IPS DF 6.9 (cell line): ENCODE results near the gene MYL4.

Source experiments
- DNase-seq: peaks from one replicate; pipeline ENCODE4 v3.0.0-alpha.2; 2013; ENCODE audit warnings: low read depth, low spot score
- H3K27ac ChIP-seq: one replicate; pipeline ENCODE4 v1.5.1; 2013; ENCODE audit warnings: low read length, control low read depth
- H3K27me3 ChIP-seq: 2 replicates; pipeline ENCODE4 v1.6.1; 2013; ENCODE audit warnings: mild to moderate bottlenecking, low read length; ENCODE audit not compliant: control insufficient read depth, insufficient read depth
- H3K36me3 ChIP-seq: 2 replicates; pipeline ENCODE4 v1.6.1; 2013; ENCODE audit warnings: low read length; ENCODE audit not compliant: control insufficient read depth, insufficient read depth
- H3K4me1 ChIP-seq: 2 replicates; pipeline ENCODE4 v1.6.1; 2013; ENCODE audit warnings: low read length; ENCODE audit not compliant: control insufficient read depth, insufficient read depth
- H3K4me3 ChIP-seq: 2 replicates; pipeline ENCODE4 v1.5.1; 2013; ENCODE audit warnings: mild to moderate bottlenecking, low read length
- H3K9me3 ChIP-seq: 2 replicates; pipeline ENCODE4 v1.6.1; 2013; ENCODE audit warnings: low read length, inconsistent platforms; ENCODE audit not compliant: control insufficient read depth, insufficient read depth
- WGBS: extraction: QIAGEN DNeasy Blood & Tissue Kit; methylation state at CpG from one replicate; pipeline ENCODE4 v1.1.7; 2013; ENCODE audit warnings: mixed read lengths, missing lambda C conversion rate; ENCODE audit not compliant: insufficient read length, insufficient coverage; 5-methylcytosine and 5-hydroxymethylcytosine counted together

The MYL4 gene

DNA sequence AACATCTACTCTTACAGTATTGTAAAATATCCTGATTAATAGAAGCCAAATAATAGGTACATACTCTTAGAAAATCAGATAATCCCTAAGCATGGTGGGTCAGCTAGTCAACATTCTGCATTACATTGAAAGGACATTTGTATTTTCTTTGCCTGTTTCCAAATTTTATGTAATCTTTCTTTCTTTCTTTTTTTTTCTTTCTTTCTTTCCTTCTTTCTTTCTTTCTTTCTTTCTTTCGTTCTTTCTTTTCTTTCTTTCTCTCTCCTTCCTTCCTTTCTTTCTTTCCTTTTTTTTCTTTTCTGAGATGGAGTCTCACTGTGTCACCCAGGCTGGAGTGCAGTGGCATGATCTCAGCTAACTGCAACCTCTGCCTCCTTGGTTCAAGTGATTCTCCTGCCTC is 63.3 kb downstream of the MYL4 start:
- Histone ChIP-seq H3K27ac (no peak overlapping the region), H3K9me3 (no peaks in the 10 kb centered on the region; the same call in 1 of the 2 replicates), H3K27me3 (no peaks in the 10 kb centered on the region), H3K36me3 (no peaks in the 10 kb centered on the region), H3K4me3 (no peak overlapping the region), H3K4me1 (peaks cover 5% of the 10 kb centered on the region; the same call in 1 of the 2 replicates)
- DNase-seq: no peak
- WGBS: no CpG with 5 or more reads among the region's 1 CpG

DNA sequence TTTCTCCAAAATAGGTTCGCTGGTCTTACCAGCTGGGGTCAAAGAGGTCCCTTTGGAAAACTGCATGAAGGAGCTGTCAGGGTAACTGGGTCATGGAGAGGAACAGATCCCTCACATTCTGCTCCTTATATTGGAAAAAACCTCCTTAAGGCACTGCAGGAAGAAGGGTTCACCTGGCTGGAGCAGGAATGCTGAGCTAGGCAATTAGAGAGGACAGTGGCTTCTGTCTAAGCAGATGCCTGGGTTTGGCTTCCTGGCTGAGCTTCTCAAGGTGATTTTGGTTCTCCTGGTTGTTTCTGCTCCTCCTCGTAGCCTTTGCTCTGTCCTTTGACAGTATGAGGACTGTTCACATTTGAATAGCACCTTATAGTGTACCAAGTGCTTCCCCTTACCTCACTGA is 64.1 kb downstream of the MYL4 start:
- Histone ChIP-seq H3K4me1 (peaks cover 5% of the 10 kb centered on the region; the same call in 1 of the 2 replicates), H3K9me3 (no peaks in the 10 kb centered on the region; the same call in 1 of the 2 replicates), H3K36me3 (no peaks in the 10 kb centered on the region), H3K4me3 (no peak overlapping the region), H3K27me3 (no peaks in the 10 kb centered on the region), H3K27ac (no peak overlapping the region)
- no peak for DNase-seq
- no CpG with 5 or more reads among the region's 2 CpGs for WGBS
